ENCODE measurements around the gene RBM12.

DNA sequence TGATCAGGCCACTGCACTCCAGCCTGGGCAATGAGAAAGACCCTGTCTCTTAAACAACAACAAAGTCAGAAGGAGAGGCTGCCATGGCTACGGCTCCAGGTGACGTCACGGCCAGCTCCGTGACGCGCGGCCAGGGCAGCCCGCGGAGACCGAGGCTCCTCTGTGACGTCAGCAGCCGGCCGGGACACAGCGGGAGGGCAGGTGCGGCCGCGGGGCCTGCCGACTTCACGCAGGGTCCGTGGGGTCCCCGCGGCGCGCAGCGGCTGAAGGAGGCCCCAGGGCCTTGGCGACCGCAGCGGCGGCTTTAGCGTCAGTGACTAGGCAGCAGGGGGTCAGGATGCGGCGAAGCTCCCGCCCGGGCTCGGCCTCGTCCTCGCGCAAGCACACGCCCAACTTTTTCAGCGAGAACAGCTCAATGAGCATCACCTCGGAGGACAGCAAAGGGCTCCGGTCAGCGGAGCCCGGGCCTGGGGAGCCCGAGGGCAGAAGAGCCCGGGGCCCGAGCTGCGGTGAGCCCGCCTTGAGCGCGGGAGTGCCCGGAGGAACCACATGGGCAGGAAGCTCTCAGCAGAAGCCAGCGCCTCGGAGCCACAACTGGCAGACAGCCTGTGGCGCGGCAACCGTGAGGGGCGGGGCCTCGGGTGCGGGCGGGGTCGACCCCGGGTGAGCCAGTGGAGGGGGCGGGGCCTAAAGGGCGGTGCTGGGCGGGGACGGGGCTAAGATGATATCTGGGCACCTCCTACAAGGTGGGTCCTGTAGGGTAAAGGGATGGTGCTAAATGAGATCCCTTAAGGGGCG is 48.8 kb downstream of the RBM12 start, which contains the start of gene SPAG4:
- TF ChIP-seq, protein P1, sequence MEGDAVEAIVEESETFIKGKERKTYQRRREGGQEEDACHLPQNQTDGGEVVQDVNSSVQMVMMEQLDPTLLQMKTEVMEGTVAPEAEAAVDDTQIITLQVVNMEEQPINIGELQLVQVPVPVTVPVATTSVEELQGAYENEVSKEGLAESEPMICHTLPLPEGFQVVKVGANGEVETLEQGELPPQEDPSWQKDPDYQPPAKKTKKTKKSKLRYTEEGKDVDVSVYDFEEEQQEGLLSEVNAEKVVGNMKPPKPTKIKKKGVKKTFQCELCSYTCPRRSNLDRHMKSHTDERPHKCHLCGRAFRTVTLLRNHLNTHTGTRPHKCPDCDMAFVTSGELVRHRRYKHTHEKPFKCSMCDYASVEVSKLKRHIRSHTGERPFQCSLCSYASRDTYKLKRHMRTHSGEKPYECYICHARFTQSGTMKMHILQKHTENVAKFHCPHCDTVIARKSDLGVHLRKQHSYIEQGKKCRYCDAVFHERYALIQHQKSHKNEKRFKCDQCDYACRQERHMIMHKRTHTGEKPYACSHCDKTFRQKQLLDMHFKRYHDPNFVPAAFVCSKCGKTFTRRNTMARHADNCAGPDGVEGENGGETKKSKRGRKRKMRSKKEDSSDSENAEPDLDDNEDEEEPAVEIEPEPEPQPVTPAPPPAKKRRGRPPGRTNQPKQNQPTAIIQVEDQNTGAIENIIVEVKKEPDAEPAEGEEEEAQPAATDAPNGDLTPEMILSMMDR (conservative IDR thresholded peaks at IDR 0.05; ENCODE audit: low read length) = no peak
- no peak for TF ChIP-seq EZH2phosphoT487 (IDR thresholded peaks at IDR 0.05; ENCODE audit: borderline replicate concordance, low read depth, low read length)

Measured in OCI-LY7 (cell line).